CD4-positive, alpha-beta T cell treated with Interleukin-1 beta for 1 hour (primary cell): ENCODE results near the gene DNASE1.
"Not testable (repeated sequence)": the region's sequence is repeated elsewhere in the genome, so short reads cannot be mapped to it uniquely, and the experiment has no call there.

Source experiments
- DNase-seq, 2 donors: peaks; one replicate each; pipeline ENCODE4 v3.0.0-alpha.2; 2020 to 2022

Gene DNASE1

DNA sequence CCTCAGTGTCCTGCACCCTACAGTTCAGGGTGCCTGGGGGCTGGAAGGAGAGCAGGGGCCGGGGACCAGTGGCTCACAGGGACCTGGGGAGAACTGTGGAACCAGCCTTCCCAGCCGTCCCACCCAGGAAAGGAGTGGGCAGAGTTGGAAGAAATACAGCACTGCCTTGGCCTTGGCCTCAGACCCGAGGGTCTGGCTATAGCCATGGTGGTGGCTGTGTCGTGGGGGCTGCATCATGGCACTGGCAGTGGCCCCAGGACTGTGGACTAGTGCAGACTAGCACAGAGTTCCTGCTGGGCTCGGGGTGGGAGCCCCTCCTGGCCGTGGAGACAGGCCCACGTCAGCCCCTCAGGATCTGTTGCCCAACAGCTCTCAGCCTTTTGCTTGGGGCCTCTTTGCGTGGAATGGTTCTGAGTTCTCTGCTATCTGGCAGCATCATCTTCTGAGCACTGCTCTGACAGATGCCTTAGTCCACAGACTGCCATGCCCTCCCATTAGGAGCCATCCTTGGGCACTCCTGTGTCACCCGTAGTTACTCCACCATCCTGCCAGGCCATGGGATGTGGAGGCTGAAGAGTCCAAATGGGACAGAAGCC, 12.6 kb upstream of the DNASE1 start:
- DNase-seq: no peak

DNA sequence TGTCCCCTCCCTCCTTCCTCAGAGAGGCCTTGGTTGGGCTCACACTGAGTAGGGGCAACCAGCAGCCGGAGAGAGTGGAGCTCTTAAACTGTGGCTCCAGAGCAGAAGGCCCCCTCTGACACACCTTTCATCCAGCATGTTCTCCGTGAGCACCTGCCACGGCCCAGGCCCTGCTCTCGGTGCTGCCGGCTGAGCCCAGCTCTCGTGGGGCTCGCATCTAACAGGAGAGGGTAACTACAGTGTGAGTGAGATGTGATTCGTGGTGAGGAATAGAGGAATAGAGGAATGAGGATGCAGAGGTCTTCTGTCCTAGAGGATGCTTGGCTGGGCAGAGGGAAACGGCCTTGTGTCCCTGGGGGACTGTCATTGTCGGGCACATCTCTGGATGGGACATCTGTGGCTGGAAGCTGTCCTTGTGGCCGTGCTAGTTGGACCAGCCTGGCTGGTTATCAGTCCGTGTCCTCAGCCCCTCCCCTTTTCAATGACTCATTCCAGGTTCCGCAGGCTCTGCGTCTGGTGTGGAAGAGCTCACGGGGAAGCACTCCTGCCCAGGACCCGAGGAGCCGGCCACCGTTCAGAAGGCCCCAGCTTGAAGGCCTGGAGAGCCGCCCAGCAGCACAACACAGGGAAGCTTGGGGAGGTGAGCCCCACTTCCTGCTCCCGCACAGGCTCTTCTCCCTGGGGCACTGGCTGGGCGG, 11.9 kb upstream of the DNASE1 start:
- no peak for DNase-seq

DNA sequence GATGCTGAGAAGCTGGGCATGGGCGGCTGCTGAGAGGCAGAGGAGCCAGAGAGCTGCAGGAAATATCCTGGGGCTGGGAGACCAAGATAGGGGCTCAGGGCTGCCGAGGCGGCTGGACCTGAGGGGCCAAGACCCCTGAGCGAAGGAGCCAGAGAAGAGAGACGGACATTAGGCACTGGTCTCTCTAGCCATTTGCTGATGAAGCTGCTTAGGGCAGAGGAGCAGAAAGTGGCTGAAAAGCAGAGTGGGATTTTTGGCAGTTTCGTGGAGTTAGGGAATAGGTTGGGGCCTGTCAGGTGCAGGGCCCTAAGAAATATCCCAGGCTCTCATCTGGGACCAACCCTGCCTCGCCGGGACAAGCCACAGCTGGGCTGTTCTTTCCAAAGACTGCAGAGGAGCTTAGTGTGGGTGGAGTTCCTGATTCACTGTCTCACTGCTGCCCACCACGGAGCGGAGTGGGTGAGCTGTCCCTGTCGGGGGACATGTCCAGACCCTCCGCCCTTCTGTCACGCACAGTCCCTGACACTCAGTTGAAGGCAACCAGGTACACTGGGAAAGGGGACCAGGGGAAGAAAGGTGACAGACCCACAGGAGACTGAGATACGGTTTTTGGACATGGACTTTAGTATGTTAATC, 11.3 kb upstream of the DNASE1 start:
- DNase-seq: no peak

DNA sequence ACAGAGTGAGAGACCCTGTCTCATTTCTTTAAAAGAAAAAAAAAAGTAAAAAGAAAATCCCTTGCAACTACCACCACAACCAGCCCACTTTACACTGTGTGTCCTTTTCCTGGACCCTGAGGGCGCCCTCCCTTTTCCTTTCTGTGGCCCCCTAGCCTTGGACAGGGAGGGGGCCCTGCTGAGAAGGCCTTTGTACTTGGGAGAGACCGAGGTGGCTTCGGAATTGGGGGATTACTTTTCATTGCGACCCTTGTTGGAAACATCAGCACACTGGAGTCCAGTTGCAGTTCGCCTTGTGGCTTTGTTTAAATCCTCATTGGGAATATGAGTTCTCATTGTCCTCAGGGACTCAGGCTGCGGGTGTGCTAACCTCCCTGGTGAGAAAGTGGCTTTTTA, 9.4 kb upstream of the DNASE1 start:
- DNase-seq: no peak

DNA sequence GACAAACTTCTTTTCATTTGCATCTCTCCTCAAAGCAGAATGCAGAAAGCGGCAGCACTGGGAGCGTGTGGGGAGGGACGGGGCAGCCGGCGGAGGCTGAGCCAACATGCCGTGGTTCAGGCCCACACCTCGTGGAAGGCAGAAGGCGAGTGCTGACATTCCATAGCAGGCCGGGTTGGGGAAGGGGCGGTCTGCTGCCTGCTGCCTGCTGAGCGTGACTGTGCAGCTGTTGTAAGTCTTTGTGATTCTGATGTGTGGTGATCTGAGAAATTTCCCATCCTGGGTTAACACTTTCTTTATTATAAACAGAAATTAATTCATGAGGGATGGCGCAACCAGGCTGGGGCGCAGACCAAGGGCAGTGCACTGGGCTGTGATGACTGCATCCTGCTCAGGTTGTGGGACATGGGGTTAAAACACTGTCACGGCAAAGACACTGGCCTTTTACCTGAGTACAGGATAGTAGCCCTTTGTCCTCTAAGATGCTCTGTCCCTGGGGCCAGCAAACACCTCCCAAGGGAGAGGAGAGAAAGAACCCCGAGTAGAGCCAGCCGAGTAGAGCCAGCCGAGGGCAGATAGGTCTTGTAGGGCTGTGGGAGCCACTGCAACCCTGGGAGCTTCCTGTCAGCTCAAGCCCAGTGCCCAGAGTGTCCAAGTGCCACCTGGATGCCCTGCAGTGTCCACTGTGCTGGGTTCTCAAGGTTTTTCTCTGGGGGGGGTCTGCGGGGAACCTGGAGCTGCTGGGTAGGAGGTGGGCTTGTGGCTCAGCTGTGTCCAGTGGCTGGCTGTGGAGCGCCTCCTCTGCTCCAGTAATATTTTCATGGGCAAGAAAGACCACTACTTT, 8.8 kb upstream of the DNASE1 start:
- no peak for DNase-seq

DNA sequence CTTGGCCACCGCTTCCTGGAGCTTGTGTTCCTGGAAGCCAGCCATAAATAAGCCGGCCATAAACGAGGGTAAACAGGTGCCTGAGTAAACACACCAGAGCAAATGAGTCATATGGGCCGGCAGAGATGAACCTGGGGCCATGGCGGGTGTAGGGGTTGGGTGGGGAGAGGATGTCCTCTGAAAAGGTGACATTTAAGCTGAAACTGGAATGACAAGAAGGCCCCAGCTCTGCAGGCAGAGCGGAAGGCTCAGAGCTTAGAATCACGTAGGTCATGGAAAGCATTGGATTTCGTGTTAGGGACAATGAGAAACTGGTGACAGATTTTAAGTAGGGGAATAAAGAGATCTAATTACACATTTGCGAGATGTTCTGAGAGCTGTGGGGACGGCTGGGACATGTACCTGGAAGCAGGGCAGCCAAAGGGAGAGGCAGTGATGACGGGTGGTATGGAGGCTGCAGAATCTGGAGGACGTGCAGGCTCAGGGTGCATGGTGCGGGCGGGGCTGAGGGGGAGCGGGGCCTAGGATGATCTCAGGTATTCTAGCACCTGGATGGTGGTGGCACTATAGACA, 8.1 kb upstream of the DNASE1 start:
- DNase-seq: no peak

DNA sequence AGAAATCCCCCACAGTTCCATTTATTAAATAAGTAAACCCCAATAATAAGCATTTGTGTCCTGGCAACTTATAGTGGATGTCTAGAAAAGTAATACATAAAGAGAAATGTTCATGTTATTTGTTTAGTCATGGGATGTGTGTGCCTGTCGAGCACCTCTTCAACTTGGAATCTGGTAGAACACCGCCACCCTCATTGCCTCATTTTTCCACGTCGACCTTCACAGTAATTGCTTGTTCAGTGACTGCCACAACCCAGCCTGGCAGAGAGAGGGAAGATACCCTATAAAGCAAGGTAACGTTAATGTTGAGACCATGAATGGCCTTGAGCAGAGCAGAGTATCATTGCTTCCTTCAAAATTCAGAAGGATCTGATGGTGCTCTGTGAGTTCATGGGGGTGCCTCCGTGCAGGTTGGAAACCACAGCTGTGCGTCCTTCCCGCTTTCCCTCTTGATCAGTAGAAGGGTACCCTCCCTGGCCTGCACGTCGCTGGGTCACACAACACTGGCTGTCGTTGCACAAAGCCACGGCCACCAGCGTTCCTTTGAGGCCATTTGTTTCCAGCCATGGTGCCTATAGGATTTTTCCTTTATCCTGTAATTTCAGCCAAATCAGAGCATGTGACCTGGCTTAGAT, 3.7 kb upstream of the DNASE1 start:
- no peak for DNase-seq

DNA sequence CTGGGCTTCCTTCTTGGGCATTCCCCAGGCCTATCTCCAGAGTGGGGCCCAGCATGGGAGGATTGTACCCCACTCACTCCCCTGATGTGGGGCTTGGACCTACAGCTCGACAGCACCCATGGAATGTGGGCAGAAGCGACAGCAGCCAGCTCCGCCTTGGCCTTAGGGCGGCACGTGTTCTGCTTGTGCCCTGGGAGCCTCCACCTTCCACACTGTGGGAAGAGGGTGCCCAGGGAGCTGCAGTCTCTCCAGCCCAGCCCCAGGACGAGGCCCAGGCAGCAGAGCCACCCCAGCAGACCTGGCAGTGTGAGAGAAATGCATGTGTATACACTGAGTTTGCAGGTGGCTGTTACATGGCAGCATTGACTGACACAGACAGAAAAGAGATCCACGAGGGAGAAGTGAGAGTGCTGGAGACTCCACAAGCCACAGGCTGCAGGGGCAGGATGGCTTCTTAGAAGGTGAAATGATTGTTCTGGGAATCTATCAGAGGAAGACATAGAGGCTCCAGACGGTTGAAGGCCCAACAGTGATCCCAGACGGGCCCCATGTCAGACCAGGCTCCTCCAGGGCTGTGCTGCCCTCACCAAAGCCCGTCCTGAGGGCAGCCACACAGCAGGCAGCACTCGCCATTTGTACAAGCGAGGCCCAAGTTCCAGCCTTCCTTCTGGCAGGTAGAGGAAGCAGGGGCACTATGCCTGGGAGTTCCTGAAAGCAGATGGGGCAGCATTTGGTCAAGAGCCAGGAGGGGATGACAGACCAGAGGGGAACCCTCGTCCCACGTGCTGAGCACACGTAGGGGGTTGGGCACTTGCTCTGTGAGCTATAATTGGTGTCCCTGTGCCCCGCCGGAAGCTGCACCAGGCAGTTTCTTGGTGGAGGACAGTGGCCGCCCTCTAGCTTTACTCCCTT, 2.8 kb upstream of the DNASE1 start:
- DNase-seq: no peak

DNA sequence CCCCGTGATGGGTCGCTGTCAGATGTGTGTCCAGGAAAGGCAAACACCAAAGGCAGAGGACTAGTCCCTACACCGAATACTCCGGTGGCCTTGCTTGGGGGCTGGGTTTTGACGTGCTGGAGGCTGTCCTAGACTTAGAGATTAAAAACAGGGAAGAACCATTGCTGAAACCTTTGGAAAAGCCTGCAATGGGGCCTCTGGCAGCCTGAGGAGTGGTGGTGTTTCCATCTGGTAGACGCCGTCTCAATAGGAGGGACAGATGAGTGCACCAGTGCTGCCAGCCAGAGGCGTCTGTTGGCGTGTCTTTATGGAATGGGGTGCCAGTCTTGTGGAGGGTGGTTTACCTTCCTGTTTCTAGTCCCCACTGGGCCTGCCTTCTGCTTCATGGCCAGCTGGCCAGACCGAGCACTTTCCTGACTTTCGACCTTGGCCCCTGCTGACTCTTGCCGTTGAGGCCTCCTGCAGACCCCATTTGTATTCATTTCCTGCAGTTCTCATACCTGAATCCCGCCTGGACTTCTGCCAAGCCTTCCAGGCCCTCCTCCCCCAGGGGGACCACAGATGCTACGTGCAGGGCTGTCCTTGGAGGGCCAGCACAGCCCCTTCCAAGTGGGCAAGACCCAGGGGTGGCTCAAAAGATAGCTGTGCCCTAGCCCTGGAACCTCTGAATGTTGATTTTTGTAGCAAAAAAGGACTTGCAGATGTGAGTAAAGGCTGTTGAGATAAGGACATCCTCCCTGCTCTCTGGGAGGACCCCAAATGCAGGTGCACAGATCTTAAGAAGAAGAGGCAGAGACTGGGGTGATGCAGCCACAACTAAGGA, 1.9 kb upstream of the DNASE1 start:
- no peak for DNase-seq

DNA sequence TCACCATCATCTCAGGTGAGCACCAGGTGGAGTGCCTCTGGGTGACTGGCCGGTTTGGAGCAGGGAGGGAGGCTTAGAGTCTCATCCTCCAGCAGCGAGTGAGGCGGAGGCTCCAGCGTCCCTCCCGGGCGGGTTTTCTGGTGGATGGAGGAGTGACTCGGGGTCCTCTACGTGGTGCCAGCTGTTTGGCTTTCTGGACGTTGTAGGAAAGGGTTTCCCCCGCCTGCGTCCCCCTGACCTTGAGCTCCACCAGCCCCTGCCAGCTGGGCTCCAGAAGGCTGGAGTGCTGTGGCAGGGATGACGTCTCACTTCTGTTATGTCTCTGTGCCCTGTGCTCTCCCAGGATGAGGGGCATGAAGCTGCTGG, 522 bp downstream of the DNASE1 start:
- no peak for DNase-seq

DNA sequence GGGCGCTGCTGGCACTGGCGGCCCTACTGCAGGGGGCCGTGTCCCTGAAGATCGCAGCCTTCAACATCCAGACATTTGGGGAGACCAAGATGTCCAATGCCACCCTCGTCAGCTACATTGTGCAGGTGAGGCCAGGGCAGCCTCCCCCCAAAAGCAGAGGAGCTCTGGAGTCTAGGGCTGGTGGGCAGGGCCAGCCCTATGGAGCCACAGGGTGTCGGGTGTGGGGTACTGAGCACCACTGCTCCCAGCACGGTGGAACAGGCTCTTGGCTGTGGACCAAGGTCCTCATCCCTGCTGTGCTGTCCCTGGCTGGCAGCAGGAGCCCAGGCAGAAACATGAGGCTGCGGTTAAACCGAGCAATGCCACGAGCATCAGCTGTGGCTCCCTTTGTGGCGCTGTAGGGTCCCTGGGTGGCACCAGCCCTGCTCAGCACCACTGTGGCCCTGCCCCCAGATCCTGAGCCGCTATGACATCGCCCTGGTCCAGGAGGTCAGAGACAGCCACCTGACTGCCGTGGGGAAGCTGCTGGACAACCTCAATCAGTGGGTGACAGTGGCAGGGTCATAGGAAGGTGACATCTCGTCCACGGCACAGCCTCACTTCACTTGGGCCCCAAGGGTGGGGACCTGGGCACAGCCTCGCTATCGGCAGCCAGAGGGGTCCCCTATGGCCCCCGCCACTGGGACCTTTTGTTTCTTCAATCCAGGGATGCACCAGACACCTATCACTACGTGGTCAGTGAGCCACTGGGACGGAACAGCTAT, 1.1 kb downstream of the DNASE1 start:
- DNase-seq: no peak

DNA sequence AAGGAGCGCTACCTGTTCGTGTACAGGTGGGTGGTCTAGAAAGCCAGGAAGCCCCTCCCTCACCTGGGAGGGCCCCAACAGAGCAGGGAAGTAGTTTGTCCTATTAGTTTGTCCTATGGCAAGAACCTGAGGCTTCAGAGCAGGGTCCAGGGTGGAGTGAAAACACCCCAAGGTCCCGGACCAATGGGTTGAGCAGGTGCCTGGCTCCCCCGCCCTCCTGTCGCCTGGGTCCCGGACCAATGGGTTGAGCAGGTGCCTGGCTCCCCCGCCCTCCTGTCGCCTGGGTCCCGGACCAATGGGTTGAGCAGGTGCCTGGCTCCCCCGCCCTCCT, 1.6 kb downstream of the DNASE1 start:
- DNase-seq: not testable (repeated sequence)

DNA sequence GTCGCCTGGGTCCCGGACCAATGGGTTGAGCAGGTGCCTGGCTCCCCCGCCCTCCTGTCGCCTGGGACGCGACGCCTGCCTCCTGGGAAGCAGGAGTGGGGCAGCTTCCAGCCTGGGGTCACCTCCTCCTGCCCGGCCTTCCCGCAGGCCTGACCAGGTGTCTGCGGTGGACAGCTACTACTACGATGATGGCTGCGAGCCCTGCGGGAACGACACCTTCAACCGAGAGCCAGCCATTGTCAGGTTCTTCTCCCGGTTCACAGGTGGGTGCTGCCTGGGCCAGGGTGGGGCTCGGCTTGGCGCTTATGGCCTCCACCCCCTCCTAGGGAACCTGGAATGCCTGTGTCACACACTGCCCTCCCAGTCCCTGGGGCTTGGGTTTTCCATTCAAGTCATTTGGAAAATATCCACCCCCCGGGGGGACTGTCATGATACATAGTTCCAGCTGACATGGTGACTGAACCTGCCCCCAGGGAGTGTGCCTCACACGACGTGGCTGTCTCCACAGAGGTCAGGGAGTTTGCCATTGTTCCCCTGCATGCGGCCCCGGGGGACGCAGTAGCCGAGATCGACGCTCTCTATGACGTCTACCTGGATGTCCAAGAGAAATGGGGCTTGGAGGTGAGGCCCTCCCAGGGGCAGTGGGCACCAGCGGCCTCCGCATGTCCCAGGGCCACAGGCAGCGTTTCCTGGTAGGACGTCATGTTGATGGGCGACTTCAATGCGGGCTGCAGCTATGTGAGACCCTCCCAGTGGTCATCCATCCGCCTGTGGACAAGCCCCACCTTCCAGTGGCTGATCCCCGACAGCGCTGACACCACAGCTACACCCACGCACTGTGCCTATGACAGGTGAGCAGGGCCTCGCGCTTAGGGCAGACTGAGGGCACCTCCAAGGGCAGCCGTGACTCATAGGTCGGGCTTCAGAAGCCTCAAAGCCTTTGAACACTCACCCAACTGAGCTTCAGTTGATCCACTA, 2.3 kb downstream of the DNASE1 start:
- no peak for DNase-seq

DNA sequence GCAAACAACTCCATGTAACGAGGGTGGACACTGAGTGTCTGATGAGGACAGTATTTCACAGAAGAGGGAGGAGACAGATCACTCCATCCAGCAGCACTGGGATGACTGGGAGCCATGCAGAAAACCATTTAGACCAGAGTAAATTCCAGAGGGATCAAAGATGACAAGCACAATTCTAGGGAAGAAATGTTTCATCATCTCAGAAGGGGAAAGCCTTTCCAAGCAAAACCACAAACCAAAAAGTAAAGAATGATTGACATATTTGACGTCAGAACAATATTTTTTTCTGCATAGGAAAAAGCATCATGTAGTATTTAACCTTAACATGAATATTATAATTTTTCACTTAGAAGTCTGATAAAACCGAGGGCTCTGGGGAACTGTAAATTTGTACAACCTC, 4.8 kb downstream of the DNASE1 start:
- no peak for DNase-seq

DNA sequence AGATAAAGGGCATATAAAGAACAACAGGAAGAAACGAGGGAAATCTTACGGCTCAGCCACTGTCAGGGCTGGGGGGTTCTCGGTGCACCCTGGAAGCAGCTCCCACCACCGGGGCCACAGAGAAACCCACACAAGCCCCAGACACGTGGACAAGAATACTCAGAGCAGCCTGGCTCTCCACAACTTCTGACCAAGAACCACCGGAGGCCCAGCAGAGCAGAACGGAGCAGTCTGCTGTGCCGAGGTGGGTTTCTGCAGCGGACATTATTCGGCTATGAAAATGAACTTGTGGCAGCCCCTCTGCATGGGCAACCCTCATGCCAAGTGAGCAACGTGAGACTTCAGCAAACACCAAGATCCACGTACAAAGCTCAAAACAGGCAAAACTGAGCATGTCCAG, 6.8 kb downstream of the DNASE1 start:
- no peak for DNase-seq

DNA sequence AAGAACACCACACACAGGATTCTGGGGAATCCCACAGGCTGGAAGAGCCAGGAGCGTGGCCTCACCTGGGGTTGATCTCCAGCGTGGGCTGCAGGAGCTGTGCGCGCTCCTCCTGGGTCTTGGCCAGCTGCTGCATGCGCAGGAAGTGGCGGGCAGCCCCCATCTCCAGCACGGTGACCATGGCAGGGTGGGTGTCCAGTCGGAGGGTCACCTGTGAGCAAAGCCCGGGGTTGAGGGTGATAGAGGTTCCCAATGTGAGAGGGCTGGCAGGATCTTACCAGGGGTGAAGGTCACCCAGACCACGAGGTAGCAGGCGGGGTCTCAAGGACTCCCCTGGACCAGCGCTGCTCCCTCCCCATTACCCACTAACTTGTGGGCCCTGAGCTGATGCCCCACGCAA, 7.4 kb downstream of the DNASE1 start:
- no peak for DNase-seq

DNA sequence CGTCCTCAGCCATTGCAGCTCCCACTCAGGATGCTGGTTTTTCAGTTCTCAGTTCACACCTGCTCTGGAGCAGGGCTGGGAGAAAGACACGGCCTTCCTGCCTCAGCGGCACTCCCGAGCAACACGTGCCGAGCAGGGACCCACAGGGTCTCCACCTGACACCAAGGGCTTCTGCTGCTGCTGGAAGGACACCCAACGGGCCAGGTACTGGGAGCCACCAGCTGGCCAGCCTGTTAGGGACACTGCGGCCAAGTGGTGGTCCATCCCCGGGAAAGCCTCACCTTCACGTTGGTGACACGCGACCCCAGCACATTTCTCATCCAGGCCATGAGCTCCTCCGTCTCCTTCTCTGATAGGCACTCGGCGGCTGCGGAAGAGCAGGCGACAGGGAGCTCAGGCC, 8.1 kb downstream of the DNASE1 start:
- no peak for DNase-seq

DNA sequence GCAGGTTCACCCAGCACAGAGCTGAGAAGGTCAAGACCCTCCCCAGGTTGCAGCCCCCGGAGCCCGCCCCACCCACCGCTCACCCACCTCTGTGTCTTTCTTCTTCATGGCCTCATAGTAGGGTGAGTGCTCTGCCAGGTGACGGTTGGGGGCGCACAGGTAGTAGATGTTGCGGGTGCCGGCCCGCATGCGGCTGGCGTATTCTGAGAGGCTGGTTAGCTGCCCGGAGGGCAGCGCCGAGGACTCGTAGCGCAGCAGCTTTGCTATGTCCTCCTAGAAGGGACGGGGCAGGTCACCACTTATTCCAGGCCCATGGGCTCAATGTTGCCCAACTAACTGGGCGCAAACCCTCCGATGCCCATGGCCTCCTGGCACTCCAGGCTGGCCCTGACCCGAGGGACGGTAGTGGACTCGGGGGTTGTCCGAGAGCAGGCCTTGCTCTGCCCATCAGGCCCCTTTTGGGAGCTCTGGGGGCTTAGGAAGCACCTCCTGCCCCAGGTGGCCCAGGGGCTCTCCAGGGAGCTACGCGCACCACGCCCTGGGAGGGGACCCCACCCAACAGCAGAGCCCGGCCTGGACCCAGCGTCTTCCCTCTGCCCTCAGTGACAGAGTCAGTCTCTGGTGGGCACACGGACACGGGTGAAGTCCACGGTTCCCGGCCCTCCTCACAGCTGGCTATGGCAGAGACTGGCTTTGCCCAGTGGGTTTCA, 9.9 kb downstream of the DNASE1 start:
- no peak for DNase-seq
